Cardiac fibroblast (primary cell): ENCODE results near the gene PDIA2.
"Not testable (repeated sequence)": the region's sequence is repeated elsewhere in the genome, so short reads cannot be mapped to it uniquely, and the experiment has no call there.

Source experiments
- DNase-seq, 2 donors: peaks; one replicate each; pipeline versions ENCODE4 v3.0.0 to v3.0.0-alpha.2; 2010; ENCODE audit warnings: low read depth in 2 of 2
- H3K4me3 ChIP-seq, 2 donors: replicated peaks in 1 of 2; 1 replicate in 1 of 2; 2 replicates in 1 of 2; pipeline ENCODE4 v1.5.1; 2011; ENCODE audit warnings: low read depth in 2 of 2, low read length in 2 of 2, mild to moderate bottlenecking in 2 of 2, moderate library complexity in 1 of 2
- CTCF ChIP-seq: IDR thresholded peaks from one replicate; pipeline ENCODE4 v1.5.1; 2011; ENCODE audit warnings: low read depth, mild to moderate bottlenecking, low read length, inconsistent platforms

PDIA2 gene

GRCh38 chr16:264440-264951 is 18.5 kb upstream of the PDIA2 start:
- H3K4me3 ChIP-seq: no peak overlapping the region
- no peak for TF ChIP-seq CTCF
- no peak for DNase-seq

- no peak overlapping the region for H3K4me3 ChIP-seq
- no peak for DNase-seq
- no peak for TF ChIP-seq CTCF
Observed at GRCh38 chr16:265002-265529, 17.9 kb upstream of the PDIA2 start.

DNA sequence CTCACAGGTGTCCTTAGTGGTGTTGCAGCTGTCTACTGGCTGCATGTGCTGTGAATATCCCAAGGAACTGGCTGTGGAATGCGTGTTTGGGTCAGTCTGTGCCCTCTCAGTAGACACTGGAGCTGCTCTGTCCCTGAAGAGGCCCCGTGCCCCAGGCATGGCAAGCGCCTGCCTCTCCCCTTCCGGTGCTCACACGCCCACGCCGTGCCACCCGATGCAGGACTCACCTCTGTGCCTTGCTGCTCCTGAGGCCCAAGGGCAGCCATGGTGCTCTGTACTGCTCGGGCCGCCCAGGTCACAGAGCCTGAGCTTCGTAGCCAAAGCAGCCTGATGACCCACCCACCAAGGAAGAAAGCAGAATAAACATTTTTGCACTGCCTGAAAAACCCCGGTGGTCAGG is 17.3 kb upstream of the PDIA2 start:
- TF ChIP-seq CTCF: no peak
- no peak overlapping the region for H3K4me3 ChIP-seq
- DNase-seq: no peak

GRCh38 chr16:266258-267164 is 16.5 kb upstream of the PDIA2 start:
- TF ChIP-seq CTCF: no peak
- no peak for DNase-seq
- no peak overlapping the region for H3K4me3 ChIP-seq

DNA sequence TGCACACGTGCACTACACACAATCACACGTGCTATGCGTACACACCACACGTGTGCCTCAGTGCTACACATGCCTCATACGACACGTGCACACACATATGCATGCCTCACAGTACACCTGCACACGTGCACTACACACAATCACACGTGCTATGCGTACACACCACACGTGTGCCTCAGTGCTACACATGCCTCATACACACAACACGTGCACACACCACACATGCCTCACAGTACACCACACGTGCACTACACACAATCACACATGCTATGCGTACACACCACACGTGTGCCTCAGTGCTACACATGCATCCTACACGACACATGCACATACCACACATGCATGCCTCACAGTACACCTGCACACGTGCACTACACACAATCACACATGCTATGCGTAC is 15.4 kb upstream of the PDIA2 start:
- DNase-seq, H3K4me3 ChIP-seq: not testable (repeated sequence)

- DNase-seq: no peak
- H3K4me3 ChIP-seq: no peak overlapping the region
- no peak for TF ChIP-seq CTCF
Observed at GRCh38 chr16:268141-269053, 14.6 kb upstream of the PDIA2 start.
